Left hindlimb (tissue), 1 donor: ENCODE measurements around the gene CNTLN.
"Not testable (repeated sequence)": the region's sequence is repeated elsewhere in the genome, so short reads cannot be mapped to it uniquely, and the experiment has no call there.

Experiments used
- DNase-seq: peaks from one replicate; pipeline ENCODE4 v3.0.0-alpha.2; 2018

Gene CNTLN

GRCh38 chr9:17322882-17323864, 188.3 kb downstream of the CNTLN start:
- DNase-seq: no peak

- DNase-seq: no peak
These were observed 193.5 kb downstream of the CNTLN start for GRCh38 chr9:17328331-17328730.

GRCh38 chr9:17330097-17330496, 195.3 kb downstream of the CNTLN start:
- no peak for DNase-seq

- no peak for DNase-seq
These were observed 197.3 kb downstream of the CNTLN start for GRCh38 chr9:17332115-17332514.

GRCh38 chr9:17339156-17339555, 204.3 kb downstream of the CNTLN start:
- DNase-seq: no peak

- DNase-seq: no peak
These were observed 207.9 kb downstream of the CNTLN start for GRCh38 chr9:17342696-17343095.

- no peak for DNase-seq
These were observed 215.0 kb downstream of the CNTLN start for GRCh38 chr9:17349831-17350230.

- DNase-seq: not testable (repeated sequence)
These were observed 219.2 kb downstream of the CNTLN start for GRCh38 chr9:17354006-17354405.

- DNase-seq: no peak
These were observed 226.5 kb downstream of the CNTLN start for GRCh38 chr9:17361378-17361777.

GRCh38 chr9:17367035-17367434, 232.2 kb downstream of the CNTLN start:
- DNase-seq: no peak

- no peak for DNase-seq
These were observed 245.5 kb downstream of the CNTLN start for GRCh38 chr9:17380126-17380861.

GRCh38 chr9:17387565-17387964, 252.7 kb downstream of the CNTLN start:
- DNase-seq: no peak

- DNase-seq: no peak
These were observed 254.2 kb downstream of the CNTLN start for GRCh38 chr9:17389026-17389425.

GRCh38 chr9:17394881-17395510, 260.2 kb downstream of the CNTLN start:
- no peak for DNase-seq

- not testable (repeated sequence) for DNase-seq
These were observed 262.4 kb downstream of the CNTLN start for GRCh38 chr9:17397166-17397728.

GRCh38 chr9:17398350-17398749, 263.5 kb downstream of the CNTLN start:
- no peak for DNase-seq

- no peak for DNase-seq
These were observed 267.0 kb downstream of the CNTLN start for GRCh38 chr9:17401858-17402257.

GRCh38 chr9:17402309-17402708, 267.5 kb downstream of the CNTLN start:
- DNase-seq: no peak

GRCh38 chr9:17403539-17403938, 268.7 kb downstream of the CNTLN start:
- DNase-seq: no peak

GRCh38 chr9:17414986-17415385, 280.1 kb downstream of the CNTLN start:
- no peak for DNase-seq

GRCh38 chr9:17422994-17423680, 288.3 kb downstream of the CNTLN start:
- no peak for DNase-seq

- no peak for DNase-seq
These were observed 288.8 kb downstream of the CNTLN start for GRCh38 chr9:17423681-17424011.

- no peak for DNase-seq
These were observed 290.5 kb downstream of the CNTLN start for GRCh38 chr9:17425384-17425783.
